GM12891 (cell line): ENCODE results near the gene RAB3B.

Experiments
- PAX5 ChIP-seq: IDR thresholded peaks from 2 replicates; pipeline ENCODE4 v1.6.1; 2011; ENCODE audit warnings: low read length, moderate library complexity, mild to moderate bottlenecking; ENCODE audit not compliant: insufficient read depth, severe bottlenecking
- POLR2A ChIP-seq: IDR thresholded peaks from 2 replicates; pipeline ENCODE4 v1.6.1; 2011; ENCODE audit warnings: low read depth, low read length, control low read depth
- POLR2AphosphoS5 ChIP-seq: IDR thresholded peaks from 2 replicates; pipeline ENCODE4 v1.6.1; 2011; ENCODE audit warnings: low read depth, low read length, control low read depth
- SPI1 ChIP-seq: IDR thresholded peaks from 2 replicates; pipeline ENCODE4 v1.6.1; 2011; ENCODE audit warnings: low read depth, low read length, control low read depth
- TAF1 ChIP-seq: IDR thresholded peaks from 2 replicates; pipeline ENCODE4 v1.6.1; 2011; ENCODE audit warnings: low read depth, low read length, control low read depth

GRCh38 chr1:51963592-51964308 lies 26.8 kb downstream of the RAB3B start:
- TF ChIP-seq POLR2A (no peak), TAF1 (no peak), POLR2AphosphoS5 (no peak), PAX5 (no peak), SPI1 (peak; percentile 78)
